CD4-positive, alpha-beta T cell treated with Interleukin-12 subunit alpha and Interleukin-12 subunit beta, for 1 hour (primary cell): ENCODE results near the gene EXOSC10.
A peak's percentile ranks its signal among the peaks of the same experiment; 100 is the strongest.
"Not testable (repeated sequence)": the region's sequence is repeated elsewhere in the genome, so short reads cannot be mapped to it uniquely, and the experiment has no call there.

Experiments
- DNase-seq: peaks from one replicate; pipeline ENCODE4 v3.0.0-alpha.2; 2020

EXOSC10 gene

DNA sequence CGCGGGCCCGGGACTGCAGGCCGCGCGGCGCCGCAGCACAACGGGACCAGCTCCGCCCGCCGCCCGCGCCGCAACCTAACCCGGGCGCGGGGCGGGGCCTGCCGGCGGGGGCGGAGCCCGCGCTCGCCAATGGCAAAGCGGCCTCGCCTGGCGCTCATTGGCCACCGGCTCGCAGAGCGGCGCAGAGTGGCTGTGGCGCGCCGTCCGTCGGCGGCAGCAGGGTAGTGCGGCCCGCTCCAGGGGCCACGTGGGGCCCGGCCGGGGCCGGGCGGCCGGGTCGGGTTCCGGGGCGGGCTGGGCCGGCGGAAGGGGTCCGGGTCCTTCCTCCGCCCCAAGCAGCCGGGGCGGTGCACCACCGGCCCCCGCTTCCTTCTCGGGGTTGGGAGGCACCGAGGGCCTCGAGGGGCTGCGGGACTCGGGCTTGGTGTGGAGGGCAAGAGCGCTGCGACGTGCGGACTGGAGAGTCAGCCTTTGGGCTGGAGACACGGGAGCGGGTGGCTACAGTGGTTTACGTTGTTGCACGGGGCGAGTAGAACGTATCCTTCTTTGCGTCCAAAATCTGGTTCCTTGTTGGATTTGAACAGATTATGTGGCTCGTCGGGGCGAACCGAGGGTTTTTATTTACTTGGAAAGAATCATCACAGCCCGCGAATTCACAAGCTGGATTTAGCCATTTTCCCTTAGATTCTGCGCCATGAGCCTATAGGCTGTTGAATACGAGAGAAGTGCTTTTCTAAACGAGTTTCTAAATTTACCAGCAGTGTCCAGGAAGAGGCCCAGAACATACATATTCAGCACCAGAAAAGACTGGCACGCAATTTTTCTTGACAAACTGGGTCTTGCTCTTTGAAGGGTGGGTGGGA, 39.5 kb downstream of the EXOSC10 start, which contains the start of gene SRM:
Gene SRM (minus strand): TSS at position 51 of the 863 bp plus-strand sequence. CDS start 75 bp downstream, outside the sequence.
- peak; percentile 92 for DNase-seq

DNA sequence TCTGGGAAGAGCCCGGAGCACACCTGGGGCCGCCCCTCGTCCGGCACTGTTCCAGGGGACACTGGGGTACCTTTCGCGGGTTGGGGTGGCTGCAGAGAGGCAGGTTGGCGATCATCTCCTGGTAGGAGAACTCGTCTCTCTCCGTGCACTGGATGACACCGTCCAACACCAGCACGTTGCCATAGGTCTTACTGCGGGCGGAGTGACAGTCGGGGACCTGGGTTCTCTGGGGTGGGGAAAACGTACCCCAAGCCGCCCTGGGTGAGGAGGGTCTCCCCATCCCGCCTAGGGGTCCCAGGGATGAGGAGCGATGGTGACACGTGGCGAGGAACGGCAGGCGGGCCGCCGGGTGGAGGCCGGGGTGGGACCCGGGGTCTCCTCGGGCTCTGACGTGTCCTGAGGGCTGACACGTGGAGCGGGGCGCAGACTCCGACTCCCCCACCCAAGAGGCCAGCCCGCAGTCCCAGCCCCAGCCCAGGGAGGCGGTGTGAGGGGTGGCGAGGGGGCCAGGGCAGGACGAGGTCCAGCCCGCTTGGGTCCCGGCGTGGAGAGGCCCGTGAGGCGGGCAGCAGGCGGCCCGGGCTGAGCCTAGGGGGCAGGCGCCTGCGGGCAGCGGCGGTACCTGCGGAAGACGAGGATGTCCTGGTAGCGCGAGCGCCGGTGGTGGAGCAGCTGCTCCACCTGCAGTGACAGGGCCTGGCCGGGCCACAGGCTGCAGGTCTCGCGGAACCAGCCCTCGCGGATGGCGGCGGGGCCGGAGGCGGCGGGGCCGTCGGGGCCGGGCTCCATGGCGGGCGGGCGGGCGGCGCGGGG, 40.3 kb downstream of the EXOSC10 start:
- DNase-seq = no peak

DNA sequence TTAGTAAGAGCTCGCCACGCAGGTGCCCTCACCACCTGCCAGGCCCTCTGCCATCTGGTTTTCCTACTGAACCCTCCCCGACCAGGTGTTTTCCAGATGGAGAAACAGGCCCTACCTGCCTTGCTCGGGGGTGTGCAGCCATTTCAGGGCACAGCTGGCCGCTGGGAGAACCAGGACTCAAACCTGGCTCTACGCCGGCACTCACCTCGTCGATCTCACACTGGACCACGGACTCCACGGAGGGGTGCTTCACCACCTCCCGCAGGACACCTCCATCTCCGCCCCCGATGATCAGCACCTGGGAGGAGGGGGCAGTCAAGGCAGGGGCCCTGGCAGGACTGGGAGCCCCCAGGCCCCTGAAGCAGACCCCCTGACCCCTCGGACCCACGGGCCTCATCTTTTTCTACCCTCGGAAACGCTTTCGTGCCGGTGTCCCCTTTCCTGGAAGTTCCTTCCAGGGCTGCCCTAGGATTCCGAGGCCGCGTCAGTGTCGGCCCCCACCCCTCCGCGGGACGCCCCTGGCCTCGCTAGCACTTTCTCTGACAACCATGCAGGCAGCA, 41.0 kb downstream of the EXOSC10 start:
- DNase-seq = no peak

GRCh38 chr1:11058026-11058425, 41.6 kb downstream of the EXOSC10 start:
- DNase-seq = no peak

DNA sequence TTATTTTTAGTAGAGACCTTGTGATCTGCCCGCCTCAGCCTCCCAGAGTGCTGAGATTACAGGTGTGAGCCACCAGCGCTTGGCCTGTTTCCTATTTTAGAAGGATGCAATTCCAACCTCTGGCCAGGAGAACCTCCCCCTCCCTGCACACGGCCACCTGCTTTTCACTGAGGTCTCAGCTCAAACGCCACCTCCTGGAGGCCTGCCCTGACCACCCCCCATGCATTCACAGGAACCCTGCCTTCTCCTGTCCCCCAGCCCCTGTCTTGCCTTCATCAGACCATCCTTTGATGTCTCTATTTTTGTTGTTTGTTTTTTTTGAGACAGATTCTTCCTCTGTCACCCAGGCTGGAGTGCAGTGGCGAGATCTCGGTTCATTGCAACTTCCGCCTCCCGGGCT, 42.2 kb downstream of the EXOSC10 start:
- DNase-seq = no peak

DNA sequence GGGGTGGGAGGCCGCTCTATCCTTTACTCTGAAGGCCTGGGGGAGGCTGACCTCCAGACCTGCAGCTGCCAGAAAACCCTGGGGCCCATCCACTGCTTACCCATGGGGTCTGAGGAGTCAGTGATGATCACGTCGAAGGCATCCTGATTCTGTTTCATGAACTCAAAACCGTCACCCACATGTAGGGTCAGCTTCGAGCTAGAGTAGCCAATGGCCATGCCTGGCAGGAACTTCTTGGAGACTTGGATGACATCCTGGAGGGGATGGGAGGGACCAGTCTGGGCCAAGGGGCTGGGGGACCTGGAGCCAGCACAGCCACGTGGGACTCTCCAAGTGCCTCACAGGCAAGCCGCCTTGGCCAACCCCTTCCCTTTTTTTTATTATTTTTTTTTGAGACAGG, 43.2 kb downstream of the EXOSC10 start:
- DNase-seq = no peak

- DNase-seq = no peak
Observed at GRCh38 chr1:11055676-11056075, 44.0 kb downstream of the EXOSC10 start.

DNA sequence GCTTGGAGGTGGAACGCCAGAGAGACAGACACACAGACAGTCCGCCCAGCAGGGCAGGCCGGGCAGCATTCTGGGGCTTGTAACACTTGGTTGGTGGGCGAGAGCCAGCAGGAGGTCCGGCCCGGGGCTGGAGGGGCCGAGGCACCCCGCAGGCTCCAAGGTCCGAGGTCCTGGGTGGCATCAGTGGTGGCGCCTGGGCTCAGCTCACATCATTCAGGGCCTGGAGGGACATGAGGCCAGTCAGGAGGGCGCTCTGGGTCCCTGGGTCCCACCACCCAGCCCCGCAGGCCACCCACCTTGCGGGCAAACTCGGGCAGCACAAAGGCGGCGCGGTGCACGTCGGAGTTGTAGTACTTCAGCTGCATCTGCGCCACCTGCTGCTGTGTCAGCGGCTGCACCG, 45.0 kb downstream of the EXOSC10 start:
- DNase-seq = no peak

DNA sequence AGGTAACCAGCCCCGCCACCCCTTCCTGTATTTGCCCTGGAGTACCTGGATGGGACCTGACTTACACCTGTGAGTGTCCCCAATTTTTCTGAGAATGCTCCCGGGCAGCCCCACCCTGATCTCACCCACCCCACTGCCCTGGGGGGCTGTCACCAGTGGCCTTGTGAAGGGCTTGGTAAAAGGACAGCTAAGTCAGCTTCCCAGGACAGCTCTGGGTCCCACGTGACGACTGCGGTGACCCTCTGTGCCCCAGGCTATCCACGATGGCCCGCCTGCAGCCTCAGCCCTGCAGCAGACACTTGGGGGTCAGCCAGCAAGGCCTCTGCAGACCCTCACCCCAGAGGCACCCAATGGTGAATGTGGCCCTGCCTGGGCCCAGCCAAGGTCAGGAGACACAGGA, 45.5 kb downstream of the EXOSC10 start:
- DNase-seq = no peak

GRCh38 chr1:11053758-11054137, 45.9 kb downstream of the EXOSC10 start:
- DNase-seq = no peak

- DNase-seq = no peak
Observed at GRCh38 chr1:11052839-11053757, 46.6 kb downstream of the EXOSC10 start.

GRCh38 chr1:11051781-11052511, 47.7 kb downstream of the EXOSC10 start:
- no peak for DNase-seq

GRCh38 chr1:11051121-11051520, 48.5 kb downstream of the EXOSC10 start:
- DNase-seq = not testable (repeated sequence)

DNA sequence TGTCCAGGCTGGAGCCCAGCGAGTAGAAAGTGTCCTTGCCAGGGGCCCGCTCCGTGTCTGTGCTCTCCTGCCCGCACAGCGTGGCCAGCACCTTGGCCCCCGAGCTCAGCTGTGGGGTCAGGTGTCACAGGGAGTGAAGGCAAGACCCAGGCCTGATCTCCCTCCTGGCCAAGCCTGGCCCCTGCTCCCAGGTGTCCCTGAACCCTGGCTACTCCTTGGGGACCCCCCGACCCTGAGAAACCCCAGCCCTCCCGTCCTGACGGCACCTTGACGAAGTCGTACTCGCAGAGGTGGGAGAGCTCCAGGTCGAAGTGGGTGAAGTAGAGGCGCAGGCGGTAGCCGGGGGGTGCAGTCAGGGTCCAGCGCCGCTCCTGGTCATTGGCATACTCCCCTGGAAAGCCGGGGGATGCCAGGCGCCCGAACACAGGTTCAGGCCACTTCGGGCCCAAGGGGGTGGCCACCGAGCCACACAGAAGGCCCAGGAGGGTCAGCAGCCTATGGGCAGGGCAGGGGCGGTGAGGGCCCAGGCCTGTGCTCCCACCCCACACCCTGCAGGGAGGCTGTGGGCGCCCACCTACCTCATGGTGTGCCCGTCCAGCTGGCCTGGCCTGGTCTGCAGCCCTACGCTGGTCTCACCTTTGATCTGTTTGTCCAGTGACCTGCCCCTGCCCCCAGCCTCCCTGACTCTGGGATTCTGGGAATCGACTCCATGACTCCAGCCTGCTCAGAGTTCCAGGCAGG, 52.9 kb downstream of the EXOSC10 start, which contains the start of gene MASP2:
Gene MASP2 (minus strand): TSS at position 615 of the 741 bp plus-strand sequence. CDS start 32 bp downstream, at position 583.
- DNase-seq = no peak

DNA sequence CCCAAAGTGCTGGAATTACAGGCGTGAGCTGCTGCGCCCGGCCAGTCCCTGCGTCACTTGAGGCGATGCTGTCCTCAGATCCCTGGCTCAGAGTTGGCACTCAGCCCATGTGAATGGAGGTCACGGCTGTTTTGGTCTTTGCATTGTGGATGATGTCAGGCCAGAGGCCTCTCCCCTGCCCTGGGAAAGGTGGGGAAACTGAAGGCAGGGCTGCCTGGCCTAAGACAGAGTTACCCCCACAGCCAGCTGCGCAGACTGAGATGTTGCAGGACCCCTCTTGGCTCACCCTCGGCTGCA, 53.5 kb downstream of the EXOSC10 start:
- no peak for DNase-seq

DNA sequence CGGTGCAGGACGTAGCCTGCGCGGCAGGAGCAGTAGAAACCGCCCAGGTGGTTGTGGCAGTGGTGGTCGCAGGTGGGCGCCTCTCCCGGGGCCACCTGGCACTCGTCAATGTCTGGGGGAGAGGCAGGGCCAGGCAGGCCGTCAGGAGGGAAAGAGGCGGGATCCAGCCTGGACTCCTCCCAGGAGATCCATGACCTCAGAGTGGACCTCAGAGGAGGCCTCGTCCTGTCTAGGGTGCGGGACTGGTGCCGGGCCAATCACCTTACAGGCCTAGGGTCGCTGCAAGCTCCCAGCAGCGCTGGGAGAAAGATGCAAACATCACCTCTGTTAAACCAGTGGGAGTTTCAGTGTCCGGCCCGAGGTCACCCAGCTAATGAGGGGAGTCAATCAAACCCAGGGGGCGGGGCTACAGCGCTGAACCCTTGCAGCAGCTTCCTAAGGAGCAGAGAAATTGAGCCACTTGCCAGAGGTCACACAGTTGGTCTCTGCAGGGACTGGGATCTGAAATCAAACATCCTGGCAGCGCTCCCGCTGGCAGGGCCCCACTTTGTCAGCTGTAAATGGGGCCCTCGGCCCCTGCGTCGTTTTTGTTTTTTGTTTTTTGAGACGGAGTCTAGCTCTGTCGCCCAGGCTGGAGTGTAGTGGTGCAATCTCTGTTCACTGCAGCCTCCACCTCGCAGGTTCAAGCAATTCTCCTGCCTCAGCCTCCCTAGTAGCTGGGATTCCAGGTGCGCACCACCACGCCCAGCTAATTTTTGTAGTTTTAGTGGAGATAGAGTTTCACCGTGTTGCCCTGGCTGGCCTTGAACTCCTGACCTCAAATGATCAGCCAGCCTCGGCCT, 54.0 kb downstream of the EXOSC10 start:
- no peak for DNase-seq

GRCh38 chr1:11044849-11045427, 54.7 kb downstream of the EXOSC10 start:
- DNase-seq = no peak

DNA sequence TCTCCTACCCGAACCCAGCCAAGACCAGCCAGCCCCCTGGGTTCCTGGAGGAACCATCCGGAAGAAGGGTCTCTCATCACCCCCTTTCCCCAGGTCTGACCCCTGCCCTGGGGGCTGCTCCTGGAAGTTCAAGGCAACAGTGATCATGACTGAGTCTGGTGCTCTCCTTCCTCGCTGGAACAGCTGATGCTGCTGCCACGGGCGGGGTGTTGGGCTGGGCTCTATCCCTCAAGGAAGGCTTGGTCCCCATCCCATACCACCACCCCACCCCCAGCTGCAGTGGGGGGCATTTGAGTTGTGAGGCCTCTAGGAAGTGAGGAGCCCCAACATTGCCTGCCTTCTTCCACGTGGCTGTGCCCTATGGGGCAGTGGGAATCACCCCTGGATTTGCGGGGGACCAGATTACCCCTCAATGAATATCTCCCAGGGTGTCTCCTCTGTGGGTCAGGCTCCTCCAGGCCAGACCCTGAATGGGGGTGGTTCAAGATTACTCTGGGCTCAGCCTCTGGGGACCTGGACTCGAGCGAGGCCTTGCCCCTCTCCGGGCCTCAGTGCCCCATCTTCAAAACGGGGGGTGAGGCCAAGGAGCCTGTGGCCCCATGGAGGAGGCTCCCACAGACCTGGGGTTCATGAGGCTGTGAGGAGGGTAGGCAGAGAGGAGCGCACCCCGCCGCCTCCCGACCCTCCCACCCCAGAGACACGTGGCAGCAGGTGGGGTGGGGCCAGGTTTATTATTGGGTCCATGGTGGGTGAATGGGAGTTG, 55.4 kb downstream of the EXOSC10 start:
- no peak for DNase-seq
